ENCODE results near the gene GRM8.

DNA sequence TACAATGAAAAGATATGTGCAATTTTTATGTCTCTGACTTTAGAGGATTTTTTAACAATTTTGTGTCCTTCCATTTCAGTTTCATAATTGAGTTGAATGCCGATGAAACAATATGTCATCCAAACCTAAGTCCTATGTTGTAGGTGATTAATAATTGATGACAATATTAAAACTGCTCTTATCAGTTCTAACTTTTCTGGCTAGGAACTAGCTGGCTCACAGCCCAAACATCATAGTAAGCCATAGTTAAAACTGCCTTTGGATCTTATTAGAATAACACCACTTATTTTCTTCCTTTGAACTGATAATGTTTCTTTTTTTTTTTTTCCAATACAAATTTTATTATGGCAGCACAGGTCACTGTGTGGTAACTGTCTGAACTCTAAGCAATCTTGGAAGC is 230.9 kb downstream of the GRM8 start:
- TF ChIP-seq, protein P1, sequence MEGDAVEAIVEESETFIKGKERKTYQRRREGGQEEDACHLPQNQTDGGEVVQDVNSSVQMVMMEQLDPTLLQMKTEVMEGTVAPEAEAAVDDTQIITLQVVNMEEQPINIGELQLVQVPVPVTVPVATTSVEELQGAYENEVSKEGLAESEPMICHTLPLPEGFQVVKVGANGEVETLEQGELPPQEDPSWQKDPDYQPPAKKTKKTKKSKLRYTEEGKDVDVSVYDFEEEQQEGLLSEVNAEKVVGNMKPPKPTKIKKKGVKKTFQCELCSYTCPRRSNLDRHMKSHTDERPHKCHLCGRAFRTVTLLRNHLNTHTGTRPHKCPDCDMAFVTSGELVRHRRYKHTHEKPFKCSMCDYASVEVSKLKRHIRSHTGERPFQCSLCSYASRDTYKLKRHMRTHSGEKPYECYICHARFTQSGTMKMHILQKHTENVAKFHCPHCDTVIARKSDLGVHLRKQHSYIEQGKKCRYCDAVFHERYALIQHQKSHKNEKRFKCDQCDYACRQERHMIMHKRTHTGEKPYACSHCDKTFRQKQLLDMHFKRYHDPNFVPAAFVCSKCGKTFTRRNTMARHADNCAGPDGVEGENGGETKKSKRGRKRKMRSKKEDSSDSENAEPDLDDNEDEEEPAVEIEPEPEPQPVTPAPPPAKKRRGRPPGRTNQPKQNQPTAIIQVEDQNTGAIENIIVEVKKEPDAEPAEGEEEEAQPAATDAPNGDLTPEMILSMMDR (IDR thresholded peaks at IDR 0.05) = no peak
- TF ChIP-seq POLR2A (IDR thresholded peaks at IDR 0.05) = no peak
- no peak for TF ChIP-seq POLR2AphosphoS5 (IDR thresholded peaks at IDR 0.05)
- no peak for TF ChIP-seq EP300 (IDR thresholded peaks at IDR 0.05)

Data from upper lobe of left lung (tissue), 4 donors.